SKM-1 (cell line): ENCODE measurements around the gene ST6GALNAC5.

Experiments used
- DNase-seq: peaks from one replicate; lab custom pipeline; 2025; ENCODE audit not compliant: unreplicated experiment; lab: John Stamatoyannopoulos, UW

ST6GALNAC5 gene

GRCh38 chr1:77007675-77008074 lies 140.4 kb downstream of the ST6GALNAC5 start:
- no peak for DNase-seq

- DNase-seq = no peak
Measured at GRCh38 chr1:77010937-77011336, 143.7 kb downstream of the ST6GALNAC5 start.

GRCh38 chr1:77012066-77012465 lies 144.8 kb downstream of the ST6GALNAC5 start:
- no peak for DNase-seq

GRCh38 chr1:77014073-77014788 lies 147.0 kb downstream of the ST6GALNAC5 start:
- DNase-seq = no peak

- DNase-seq = no peak
Measured at GRCh38 chr1:77015748-77016341, 148.6 kb downstream of the ST6GALNAC5 start.

GRCh38 chr1:77016386-77016985 lies 149.2 kb downstream of the ST6GALNAC5 start:
- DNase-seq = no peak

GRCh38 chr1:77018311-77018710 lies 151.0 kb downstream of the ST6GALNAC5 start:
- DNase-seq = no peak

GRCh38 chr1:77018761-77019160 lies 151.5 kb downstream of the ST6GALNAC5 start:
- DNase-seq = no peak

- DNase-seq = no peak
Measured at GRCh38 chr1:77021732-77022131, 154.5 kb downstream of the ST6GALNAC5 start.

- DNase-seq = no peak
Measured at GRCh38 chr1:77024500-77024899, 157.2 kb downstream of the ST6GALNAC5 start.

GRCh38 chr1:77025599-77025998 lies 158.3 kb downstream of the ST6GALNAC5 start:
- no peak for DNase-seq

GRCh38 chr1:77026135-77026534 lies 158.9 kb downstream of the ST6GALNAC5 start:
- DNase-seq = no peak

GRCh38 chr1:77026640-77027039 lies 159.4 kb downstream of the ST6GALNAC5 start:
- DNase-seq = no peak

GRCh38 chr1:77027847-77028246 lies 160.6 kb downstream of the ST6GALNAC5 start:
- DNase-seq = no peak

GRCh38 chr1:77030401-77031105 lies 163.3 kb downstream of the ST6GALNAC5 start:
- DNase-seq = no peak

- no peak for DNase-seq
Measured at GRCh38 chr1:77031106-77031662, 163.9 kb downstream of the ST6GALNAC5 start.

GRCh38 chr1:77036560-77036959 lies 169.3 kb downstream of the ST6GALNAC5 start:
- DNase-seq = no peak

GRCh38 chr1:77037038-77037437 lies 169.8 kb downstream of the ST6GALNAC5 start:
- DNase-seq = no peak

GRCh38 chr1:77038000-77038399 lies 170.7 kb downstream of the ST6GALNAC5 start:
- no peak for DNase-seq

- no peak for DNase-seq
Measured at GRCh38 chr1:77039111-77039510, 171.8 kb downstream of the ST6GALNAC5 start.

GRCh38 chr1:77039739-77040138 lies 172.5 kb downstream of the ST6GALNAC5 start:
- DNase-seq = no peak
